Lower lobe of right lung (tissue), 2 donors: ENCODE results near the gene INPP5D. TPM values are rescaled to one million over a fixed set of nuclear protein-coding genes. Genes with fewer than 3 reads are reported as not detected.

Source experiments
- ATAC-seq, 2 donors: fragments of 200-7000 bp; cut with Tn5 transposase; one replicate each; pipeline ENCODE4 v1.9.1; 2020 to 2022; ENCODE audit warnings: mild to moderate bottlenecking in 2 of 2, moderate library complexity in 2 of 2
- DNase-seq: peaks from one replicate; pipeline ENCODE4 v3.0.0-alpha.2; 2020
- H3K27ac ChIP-seq: fragments of 200-600 bp; one replicate; pipeline ENCODE4 v1.8.0; 2022
- H3K27me3 ChIP-seq: fragments of 200-600 bp; one replicate; pipeline ENCODE4 v1.8.0; 2022; ENCODE audit warnings: low read depth
- H3K36me3 ChIP-seq: fragments of 200-600 bp; one replicate; pipeline ENCODE4 v1.8.0; 2022; ENCODE audit warnings: mild to moderate bottlenecking
- H3K4me1 ChIP-seq: fragments of 200-600 bp; one replicate; pipeline ENCODE4 v1.8.0; 2022
- H3K4me3 ChIP-seq: fragments of 200-600 bp; one replicate; pipeline ENCODE4 v1.8.0; 2022; ENCODE audit warnings: mild to moderate bottlenecking
- H3K9me3 ChIP-seq: fragments of 200-600 bp; one replicate; pipeline ENCODE4 v1.8.0; 2022
- intact Hi-C: fragments of 100-400 bp; cut with DNase I; formaldehyde crosslinking; loops from one replicate; pipeline ENCODE4 v1.11.0; 2022
- total RNA-seq: library from RNA; stranded (reverse); fragmentation: NEBNext Ultra II Directional; extraction: Animal tissue kit (Norgen Biotek cat#: 25700); gene quantifications from one replicate; pipeline ENCODE4 v1.2.1, GENCODE V29; 2021
- TF ChIP-seq, protein P1 (sequence below): fragments of 200-600 bp; IDR thresholded peaks from one replicate; pipeline ENCODE4 v1.8.0; 2022; ENCODE audit warnings: antibody characterized with exemption, mild to moderate bottlenecking
- donor health status: DM: no; HTN: yes; CAD: no; lungs with severe emphysema.

INPP5D gene
- total RNA-seq, 1 donor from 2014 or later: 32.0 TPM

DNA sequence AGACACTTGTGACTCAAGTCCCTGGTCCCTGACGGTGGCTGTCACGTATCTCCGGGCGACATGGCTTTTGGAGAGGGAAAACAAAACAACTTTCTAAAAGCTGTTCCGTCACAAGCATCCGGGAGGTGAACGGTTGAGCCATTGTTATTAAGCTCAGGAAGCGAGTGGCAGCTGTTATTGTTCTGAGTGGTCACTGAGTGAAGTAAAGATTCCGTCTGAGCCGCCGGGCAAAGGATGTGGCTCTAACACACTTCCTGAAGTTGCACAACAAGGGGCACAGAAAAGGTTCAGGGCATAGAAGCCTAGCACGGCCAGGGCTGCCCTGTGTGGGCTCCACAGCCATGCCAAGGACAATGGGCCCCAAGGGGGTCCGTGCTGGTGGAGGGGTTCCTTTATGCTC lies 24.3 kb downstream of the INPP5D start:
- Histone ChIP-seq H3K4me1 (peaks cover 87% of the 10 kb centered on the region), H3K36me3 (no peaks in the 10 kb centered on the region), H3K9me3 (no peaks in the 10 kb centered on the region), H3K27ac (peak overlapping the region; percentile 80), H3K27me3 (no peaks in the 10 kb centered on the region), H3K4me3 (no peak overlapping the region)
- ATAC-seq: peak; percentile 69 to 75
- intact Hi-C loops: no loop called here
- peak; percentile 72 for DNase-seq
- TF ChIP-seq, protein P1, sequence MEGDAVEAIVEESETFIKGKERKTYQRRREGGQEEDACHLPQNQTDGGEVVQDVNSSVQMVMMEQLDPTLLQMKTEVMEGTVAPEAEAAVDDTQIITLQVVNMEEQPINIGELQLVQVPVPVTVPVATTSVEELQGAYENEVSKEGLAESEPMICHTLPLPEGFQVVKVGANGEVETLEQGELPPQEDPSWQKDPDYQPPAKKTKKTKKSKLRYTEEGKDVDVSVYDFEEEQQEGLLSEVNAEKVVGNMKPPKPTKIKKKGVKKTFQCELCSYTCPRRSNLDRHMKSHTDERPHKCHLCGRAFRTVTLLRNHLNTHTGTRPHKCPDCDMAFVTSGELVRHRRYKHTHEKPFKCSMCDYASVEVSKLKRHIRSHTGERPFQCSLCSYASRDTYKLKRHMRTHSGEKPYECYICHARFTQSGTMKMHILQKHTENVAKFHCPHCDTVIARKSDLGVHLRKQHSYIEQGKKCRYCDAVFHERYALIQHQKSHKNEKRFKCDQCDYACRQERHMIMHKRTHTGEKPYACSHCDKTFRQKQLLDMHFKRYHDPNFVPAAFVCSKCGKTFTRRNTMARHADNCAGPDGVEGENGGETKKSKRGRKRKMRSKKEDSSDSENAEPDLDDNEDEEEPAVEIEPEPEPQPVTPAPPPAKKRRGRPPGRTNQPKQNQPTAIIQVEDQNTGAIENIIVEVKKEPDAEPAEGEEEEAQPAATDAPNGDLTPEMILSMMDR: no peak

DNA sequence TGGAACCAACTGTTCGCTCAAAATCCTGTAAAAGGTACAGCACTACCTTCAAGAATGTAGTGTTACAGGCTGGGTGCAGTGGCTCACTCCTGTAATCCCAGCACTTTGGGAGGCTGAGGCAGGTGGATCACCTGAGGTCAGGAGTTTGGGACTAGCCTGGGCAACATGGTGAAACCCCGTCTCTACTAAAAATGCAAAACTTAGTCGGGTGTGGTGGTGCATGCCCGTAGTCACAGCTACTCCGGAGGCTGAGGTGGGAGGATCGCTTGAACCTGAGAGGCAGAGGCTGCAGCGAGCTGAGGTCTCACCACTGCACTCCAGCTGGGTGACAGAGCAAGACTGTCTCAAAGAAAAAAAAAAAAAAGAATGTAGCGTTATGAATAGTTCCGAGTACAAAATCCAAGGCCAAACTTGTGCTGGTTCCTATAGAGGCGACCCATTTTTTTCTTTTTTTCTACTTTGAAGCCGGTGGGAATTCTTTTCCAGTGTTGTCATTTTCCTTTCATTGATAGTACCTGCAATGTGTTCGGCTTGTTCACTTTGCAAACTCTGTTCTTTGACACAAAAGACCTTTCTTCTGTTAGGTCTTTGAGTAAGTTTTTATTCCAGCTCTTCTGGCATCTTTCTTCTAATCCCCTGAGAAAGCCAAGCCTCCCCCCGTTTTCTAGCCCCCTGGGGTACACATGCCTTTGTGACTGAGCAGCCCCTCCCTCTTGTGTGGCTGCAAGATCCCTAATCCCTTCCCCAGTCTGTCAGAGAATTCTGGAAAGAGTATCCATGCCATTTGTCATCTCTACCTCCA lies 25.1 kb downstream of the INPP5D start:
- Histone ChIP-seq H3K27ac (peak overlapping the region; percentile 80), H3K4me1 (peaks cover 80% of the 10 kb centered on the region), H3K9me3 (no peaks in the 10 kb centered on the region), H3K36me3 (no peaks in the 10 kb centered on the region), H3K4me3 (no peak overlapping the region), H3K27me3 (no peaks in the 10 kb centered on the region)
- ATAC-seq: no peak
- TF ChIP-seq, protein P1: no peak
- intact Hi-C loops: no loop called here
- DNase-seq: no peak

DNA sequence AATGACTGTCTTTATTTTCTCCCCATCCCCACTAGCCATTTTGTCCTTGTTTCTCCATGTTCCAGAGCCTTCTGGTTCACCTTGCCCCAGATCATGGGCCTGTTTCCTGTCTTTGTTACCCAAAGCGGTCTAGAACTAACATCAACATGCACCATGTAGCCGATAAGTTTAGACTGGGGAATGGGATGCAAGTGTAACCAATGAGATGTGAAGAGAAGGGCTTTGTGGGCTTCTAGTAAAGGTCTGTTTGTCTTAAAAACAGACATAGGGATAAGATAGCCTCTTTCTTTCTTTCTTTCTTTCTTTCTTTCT lies 25.7 kb downstream of the INPP5D start:
- Histone ChIP-seq H3K27ac (peak overlapping the region; percentile 80), H3K4me1 (peaks cover 75% of the 10 kb centered on the region), H3K4me3 (no peak overlapping the region), H3K27me3 (no peaks in the 10 kb centered on the region), H3K9me3 (no peaks in the 10 kb centered on the region), H3K36me3 (no peaks in the 10 kb centered on the region)
- TF ChIP-seq, protein P1: no peak
- intact Hi-C loops: no loop called here
- no peak for ATAC-seq
- no peak for DNase-seq

DNA sequence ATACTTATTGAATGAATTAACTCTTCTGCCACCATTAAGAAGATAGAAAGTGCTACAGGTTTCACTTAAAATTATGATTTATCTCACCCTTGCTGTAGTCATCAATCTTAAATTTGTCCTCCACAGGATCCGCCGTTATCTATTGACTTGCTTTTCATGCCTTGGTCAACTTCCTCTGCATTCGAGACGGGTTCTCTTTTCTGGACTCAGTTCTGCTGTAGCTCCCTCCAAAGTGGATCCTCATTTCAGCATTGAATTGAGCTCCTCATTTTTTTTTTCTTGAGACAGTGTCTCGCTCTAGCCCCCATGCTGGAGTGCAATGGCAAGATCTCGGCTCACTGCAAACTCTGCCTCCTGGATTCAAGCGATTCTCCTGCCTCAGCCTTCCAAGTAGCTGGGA lies 27.6 kb downstream of the INPP5D start:
- no peaks in the 10 kb centered on the region for H3K9me3 ChIP-seq
- ATAC-seq (no peak), DNase-seq (no peak)
- H3K27ac ChIP-seq: no peak overlapping the region
- peaks cover 67% of the 10 kb centered on the region for H3K4me1 ChIP-seq
- H3K36me3 ChIP-seq: no peaks in the 10 kb centered on the region
- TF ChIP-seq, protein P1: no peak
- no peak overlapping the region for H3K4me3 ChIP-seq
- no peaks in the 10 kb centered on the region for H3K27me3 ChIP-seq
- intact Hi-C loops: no loop called here

DNA sequence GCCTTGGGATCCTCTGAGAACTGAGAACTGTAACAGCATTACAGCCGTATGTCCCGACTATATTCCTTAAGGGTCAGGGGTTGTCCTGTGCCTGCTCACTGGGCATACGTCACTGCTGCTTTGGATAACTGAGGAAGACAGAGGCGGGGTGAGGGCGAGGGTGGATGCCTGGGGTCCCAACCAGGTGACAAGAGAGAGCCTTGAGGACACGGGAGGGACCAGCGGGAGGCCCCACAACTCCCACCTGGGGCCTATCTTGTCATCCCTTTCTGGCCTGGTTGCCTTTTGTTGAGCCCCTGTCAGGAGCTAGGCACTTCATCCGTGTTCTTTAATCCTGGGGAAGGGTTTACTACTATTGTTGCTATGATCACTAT lies 28.8 kb downstream of the INPP5D start:
- ATAC-seq: no peak
- TF ChIP-seq, protein P1: no peak
- Histone ChIP-seq H3K4me1 (peaks cover 57% of the 10 kb centered on the region), H3K36me3 (no peaks in the 10 kb centered on the region), H3K27ac (peak overlapping the region; percentile 56), H3K27me3 (no peaks in the 10 kb centered on the region), H3K4me3 (no peak overlapping the region), H3K9me3 (no peaks in the 10 kb centered on the region)
- no peak for DNase-seq
- intact Hi-C loops: no loop called here
